ENCODE results near the gene VCAN.

Gene VCAN

GRCh38 chr5:83540783-83541182, 69.2 kb downstream of the VCAN start (continued):
- no peak for TF ChIP-seq ZNF404 (tag by site-specific recombination; IDR thresholded peaks at IDR 0.05)
- TF ChIP-seq BCL11A (tag by site-specific recombination; IDR thresholded peaks at IDR 0.05; ENCODE audit: low read depth), result no peak
- TF ChIP-seq ZNF510 (tag by site-specific recombination; IDR thresholded peaks at IDR 0.05; ENCODE audit: insufficient replicate concordance), result no peak
- no peak for TF ChIP-seq ZBTB6 (tag by site-specific recombination; IDR thresholded peaks at IDR 0.05)

GRCh38 chr5:83542839-83543238, 71.3 kb downstream of the VCAN start:
- POLR2A ChIA-PET, result no interaction called here
- Histone ChIP-seq H3K4me3 (ENCODE audit: low read depth, low read length) (no peak overlapping the region), H3K27ac (ENCODE audit: extremely low read depth, low read depth, low read length) (no peak overlapping the region), H3K36me3 (ENCODE audit: control insufficient read depth in 2 of 2, insufficient read depth in 1 of 2, low read length in 2 of 2) (peaks cover 10 to 19% of the 10 kb centered on the region in 2 experiments), H3K4me1 (ENCODE audit: control insufficient read depth, insufficient read depth, low read length) (no peaks in the 10 kb centered on the region), H3K9me3 (ENCODE audit: control insufficient read depth, insufficient read depth, low read depth, low read length) (no peaks in the 10 kb centered on the region)
- CTCF ChIA-PET, result interaction anchor here (0.9 kb wide), 1 partner anchor 20 kb away, joined by 3 read pairs; no protein-coding TSS in a partner anchor
- TF ChIP-seq KLF17 (tag by site-specific recombination; IDR thresholded peaks at IDR 0.05) (no peak), ZNF658 (tag by site-specific recombination; IDR thresholded peaks at IDR 0.05) (no peak), ZBTB1 (tag by site-specific recombination; IDR thresholded peaks at IDR 0.05) (no peak), ZNF155 (tag by site-specific recombination; IDR thresholded peaks at IDR 0.05) (no peak), ZNF785 (tag by site-specific recombination; IDR thresholded peaks at IDR 0.05) (no peak), ZBTB49 (tag by site-specific recombination; IDR thresholded peaks at IDR 0.05; ENCODE audit: low read depth) (no peak)

GRCh38 chr5:83543898-83544297, 72.4 kb downstream of the VCAN start:
- peaks cover 18 to 25% of the 10 kb centered on the region in 2 experiments for H3K36me3 ChIP-seq (ENCODE audit: control insufficient read depth in 2 of 2, insufficient read depth in 1 of 2, low read length in 2 of 2)
- no peak overlapping the region for H3K4me3 ChIP-seq (ENCODE audit: low read depth, low read length)
- H3K4me1 ChIP-seq (ENCODE audit: control insufficient read depth, insufficient read depth, low read length), result no peaks in the 10 kb centered on the region
- H3K27ac ChIP-seq (ENCODE audit: extremely low read depth, low read depth, low read length), result no peak overlapping the region
- no peaks in the 10 kb centered on the region for H3K9me3 ChIP-seq (ENCODE audit: control insufficient read depth, insufficient read depth, low read depth, low read length)
- ChIA-PET CTCF (no interaction called here), POLR2A (no interaction called here)
- no peak for TF ChIP-seq ZNF585B (tag by site-specific recombination; IDR thresholded peaks at IDR 0.05)
- no peak for TF ChIP-seq ZNF830 (tag by site-specific recombination; IDR thresholded peaks at IDR 0.05; ENCODE audit: low read depth)
- TF ChIP-seq ZNF157 (tag by site-specific recombination; IDR thresholded peaks at IDR 0.05), result no peak
- TF ChIP-seq ZNF292 (tag by site-specific recombination; IDR thresholded peaks at IDR 0.05; ENCODE audit: borderline replicate concordance, low read depth), result no peak
- TF ChIP-seq PATZ1 (tag by site-specific recombination; IDR thresholded peaks at IDR 0.05), result no peak
- no peak for TF ChIP-seq ZNF571 (tag by site-specific recombination; IDR thresholded peaks at IDR 0.05)

All from HEK293 (cell line).